HG03280 (cell line): Measurements from ENCODE around the gene SLC17A4.

ENCODE experiments used
- ATAC-seq: cut with Tn5 transposase; IDR thresholded peaks from one replicate; pipeline ENCODE4 v1.9.1; 2021; ENCODE audit warnings: mild to moderate bottlenecking, moderate library complexity; ENCODE audit not compliant: unreplicated experiment

The SLC17A4 gene

GRCh38 chr6:25794784-25795183 is 40.2 kb downstream of the SLC17A4 start:
- ATAC-seq, result no peak

GRCh38 chr6:25801436-25801835 is 46.9 kb downstream of the SLC17A4 start:
- ATAC-seq, result no peak

- ATAC-seq, result no peak
These were observed 50.3 kb downstream of the SLC17A4 start for GRCh38 chr6:25804804-25805203.

- no peak for ATAC-seq
These were observed 60.7 kb downstream of the SLC17A4 start for GRCh38 chr6:25815194-25815593.

- ATAC-seq, result no peak
These were observed 61.7 kb downstream of the SLC17A4 start for GRCh38 chr6:25816252-25816651.

- no peak for ATAC-seq
These were observed 66.8 kb downstream of the SLC17A4 start for GRCh38 chr6:25821341-25821740.

- ATAC-seq, result no peak
These were observed 74.8 kb downstream of the SLC17A4 start for GRCh38 chr6:25829375-25829774.

- no peak for ATAC-seq
These were observed 75.9 kb downstream of the SLC17A4 start for GRCh38 chr6:25830458-25830857.
